Testis (tissue), 2 donors: Measurements from ENCODE around the gene IL31RA.

Experiments
- CTCF ChIP-seq, 3 experiments: fragments of 450-650 bp in 2 of 3; fragments of 200-600 bp in 1 of 3; sonication (generic) in 1 of 3; IDR thresholded peaks; one replicate each; pipeline ENCODE4 v1.5.1; 2016 to 2019; ENCODE audit warnings: antibody characterized with exemption in 3 of 3, mild to moderate bottlenecking in 2 of 3, moderate library complexity in 1 of 3
- POLR2A ChIP-seq: fragments of 450-650 bp; IDR thresholded peaks from one replicate; pipeline ENCODE4 v1.6.1; 2017; ENCODE audit warnings: antibody characterized with exemption, mild to moderate bottlenecking, moderate library complexity

- TF ChIP-seq CTCF (IDR thresholded peaks at IDR 0.05) (no peak), POLR2A (no peak)
Measured at GRCh38 chr5:55832446-55832845, 18.7 kb upstream of the IL31RA start.
